HG03095 (cell line): ENCODE results near the gene RHOU.
"Not testable (repeated sequence)": the region's sequence is repeated elsewhere in the genome, so short reads cannot be mapped to it uniquely, and the experiment has no call there.

ENCODE experiments used
- ATAC-seq: cut with Tn5 transposase; IDR thresholded peaks from one replicate; pipeline ENCODE4 v1.9.1; 2021; ENCODE audit warnings: moderate library complexity; ENCODE audit not compliant: unreplicated experiment

RHOU gene

GRCh38 chr1:228755800-228756199, 20.5 kb downstream of the RHOU start:
- ATAC-seq: no peak

- no peak for ATAC-seq
Observed at GRCh38 chr1:228756457-228756856, 21.2 kb downstream of the RHOU start.

GRCh38 chr1:228758447-228758846, 23.2 kb downstream of the RHOU start:
- ATAC-seq: no peak

GRCh38 chr1:228760979-228761378, 25.7 kb downstream of the RHOU start:
- no peak for ATAC-seq

GRCh38 chr1:228763561-228763960, 28.3 kb downstream of the RHOU start:
- no peak for ATAC-seq

- ATAC-seq: no peak
Observed at GRCh38 chr1:228765168-228765946, 30.1 kb downstream of the RHOU start.

GRCh38 chr1:228766788-228767187, 31.5 kb downstream of the RHOU start:
- ATAC-seq: no peak

- no peak for ATAC-seq
Observed at GRCh38 chr1:228767636-228768354, 32.5 kb downstream of the RHOU start.

GRCh38 chr1:228768355-228769000, 33.2 kb downstream of the RHOU start:
- no peak for ATAC-seq

- ATAC-seq: no peak
Observed at GRCh38 chr1:228770779-228771223, 35.5 kb downstream of the RHOU start.

GRCh38 chr1:228772516-228773212, 37.4 kb downstream of the RHOU start:
- no peak for ATAC-seq

GRCh38 chr1:228775946-228776345, 40.7 kb downstream of the RHOU start:
- ATAC-seq: not testable (repeated sequence)

GRCh38 chr1:228776449-228776848, 41.2 kb downstream of the RHOU start:
- ATAC-seq: no peak

GRCh38 chr1:228777236-228777635, 42.0 kb downstream of the RHOU start:
- ATAC-seq: no peak

GRCh38 chr1:228778026-228778425, 42.7 kb downstream of the RHOU start:
- no peak for ATAC-seq

- ATAC-seq: no peak
Observed at GRCh38 chr1:228778466-228778865, 43.2 kb downstream of the RHOU start.

- ATAC-seq: no peak
Observed at GRCh38 chr1:228778961-228779360, 43.7 kb downstream of the RHOU start.

- no peak for ATAC-seq
Observed at GRCh38 chr1:228781161-228781808, 46.0 kb downstream of the RHOU start.

GRCh38 chr1:228781809-228782661, 46.8 kb downstream of the RHOU start:
- ATAC-seq: no peak
